NB4 (cell line): ENCODE results near the gene BMP2.

Experiments used
- POLR2A ChIP-seq: IDR thresholded peaks from 2 replicates; pipeline ENCODE4 v1.6.1; 2011; ENCODE audit warnings: mild to moderate bottlenecking; ENCODE audit not compliant: insufficient read length; ENCODE audit errors: extremely low read depth
- TF ChIP-seq, protein P1 (sequence below): IDR thresholded peaks from one replicate; pipeline ENCODE4 v1.5.1; 2012; ENCODE audit warnings: low read depth, low read length
- TF ChIP-seq, protein P2 (sequence below): IDR thresholded peaks from 2 replicates; pipeline ENCODE4 v1.6.1; 2011; ENCODE audit warnings: low read depth, low read length

DNA sequence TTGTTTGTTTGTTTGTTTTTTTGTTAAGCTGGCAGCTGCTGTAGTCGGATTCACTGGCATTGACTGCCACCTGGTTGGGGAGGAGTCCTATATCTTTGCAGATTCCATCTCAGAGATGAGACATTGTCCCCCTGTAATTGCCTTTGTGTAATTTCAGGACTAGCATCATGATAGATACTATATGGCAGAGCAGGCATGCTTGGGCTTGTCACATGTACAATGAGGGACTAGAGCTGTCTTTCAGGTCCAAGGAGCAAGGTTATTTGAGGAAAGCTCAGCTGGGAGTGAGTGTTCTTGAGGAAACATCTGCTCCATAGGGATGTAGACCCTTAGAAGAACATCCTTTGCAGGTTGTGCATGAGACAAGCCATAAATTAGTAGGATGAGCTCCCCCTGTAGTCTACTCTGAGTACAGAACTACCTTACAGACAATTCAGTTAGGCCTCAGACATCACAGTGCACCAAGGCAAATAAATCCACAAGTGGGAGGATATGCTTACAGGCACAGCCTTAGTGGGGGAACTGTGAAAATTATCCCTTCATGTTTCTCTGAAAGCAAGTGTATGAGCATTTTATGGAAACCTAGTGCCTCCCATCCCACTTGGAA, 62.1 kb downstream of the BMP2 start:
- TF ChIP-seq POLR2A, result no peak
- TF ChIP-seq, protein P1, sequence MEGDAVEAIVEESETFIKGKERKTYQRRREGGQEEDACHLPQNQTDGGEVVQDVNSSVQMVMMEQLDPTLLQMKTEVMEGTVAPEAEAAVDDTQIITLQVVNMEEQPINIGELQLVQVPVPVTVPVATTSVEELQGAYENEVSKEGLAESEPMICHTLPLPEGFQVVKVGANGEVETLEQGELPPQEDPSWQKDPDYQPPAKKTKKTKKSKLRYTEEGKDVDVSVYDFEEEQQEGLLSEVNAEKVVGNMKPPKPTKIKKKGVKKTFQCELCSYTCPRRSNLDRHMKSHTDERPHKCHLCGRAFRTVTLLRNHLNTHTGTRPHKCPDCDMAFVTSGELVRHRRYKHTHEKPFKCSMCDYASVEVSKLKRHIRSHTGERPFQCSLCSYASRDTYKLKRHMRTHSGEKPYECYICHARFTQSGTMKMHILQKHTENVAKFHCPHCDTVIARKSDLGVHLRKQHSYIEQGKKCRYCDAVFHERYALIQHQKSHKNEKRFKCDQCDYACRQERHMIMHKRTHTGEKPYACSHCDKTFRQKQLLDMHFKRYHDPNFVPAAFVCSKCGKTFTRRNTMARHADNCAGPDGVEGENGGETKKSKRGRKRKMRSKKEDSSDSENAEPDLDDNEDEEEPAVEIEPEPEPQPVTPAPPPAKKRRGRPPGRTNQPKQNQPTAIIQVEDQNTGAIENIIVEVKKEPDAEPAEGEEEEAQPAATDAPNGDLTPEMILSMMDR, result peak; percentile 20
- TF ChIP-seq, protein P2, sequence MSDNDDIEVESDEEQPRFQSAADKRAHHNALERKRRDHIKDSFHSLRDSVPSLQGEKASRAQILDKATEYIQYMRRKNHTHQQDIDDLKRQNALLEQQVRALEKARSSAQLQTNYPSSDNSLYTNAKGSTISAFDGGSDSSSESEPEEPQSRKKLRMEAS, result no peak
